Mesenchymal stem cell (in vitro differentiated cells and primary cell): ENCODE results near the gene SLC3A2.
A peak's percentile ranks its signal among the peaks of the same experiment; 100 is the strongest.

Experiments used
- DNase-seq: peaks from one replicate; pipeline ENCODE4 v3.0.0-alpha.2; 2013
- H2AFZ ChIP-seq: one replicate; pipeline ENCODE4 v1.6.1; 2013; ENCODE audit warnings: low read depth, mild to moderate bottlenecking, control low read depth, inconsistent platforms, low read length, moderate library complexity
- H2AK5ac ChIP-seq: 2 replicates; pipeline ENCODE4 v1.6.1; 2013; ENCODE audit warnings: low read length, moderate library complexity, mild to moderate bottlenecking, inconsistent platforms; ENCODE audit not compliant: severe bottlenecking
- H2BK120ac ChIP-seq: one replicate; pipeline ENCODE4 v1.6.1; 2013; ENCODE audit warnings: low read depth, mild to moderate bottlenecking, inconsistent platforms, low read length, moderate library complexity
- H2BK12ac ChIP-seq, 2 experiments: one replicate each; pipeline ENCODE4 v1.6.1; 2013; ENCODE audit warnings: inconsistent platforms in 2 of 2, low read length in 2 of 2, mild to moderate bottlenecking in 2 of 2, moderate library complexity in 2 of 2, control low read depth in 1 of 2
- H2BK15ac ChIP-seq: one replicate; pipeline ENCODE4 v1.6.1; 2013; ENCODE audit warnings: mild to moderate bottlenecking, low read depth, inconsistent platforms; ENCODE audit not compliant: poor library complexity, severe bottlenecking
- H2BK5ac ChIP-seq: 2 replicates; pipeline ENCODE4 v1.6.1; 2013; ENCODE audit warnings: low read depth, mild to moderate bottlenecking, low read length, control low read depth, inconsistent platforms; ENCODE audit not compliant: poor library complexity, severe bottlenecking
- H3K14ac ChIP-seq, 2 experiments: one replicate each; pipeline ENCODE4 v1.6.1; 2013; ENCODE audit warnings: inconsistent platforms in 2 of 2, low read length in 2 of 2, control low read depth in 1 of 2, mild to moderate bottlenecking in 1 of 2, moderate library complexity in 1 of 2
- H3K18ac ChIP-seq, 2 experiments: one replicate each; pipeline ENCODE4 v1.6.1; 2013; ENCODE audit warnings: inconsistent platforms in 2 of 2, low read length in 2 of 2, control low read depth in 1 of 2, low read depth in 1 of 2, mild to moderate bottlenecking in 1 of 2
- H3K23ac ChIP-seq, 2 experiments: one replicate each; pipeline ENCODE4 v1.6.1; 2013; ENCODE audit warnings: inconsistent platforms in 2 of 2, low read length in 2 of 2, mild to moderate bottlenecking in 2 of 2, moderate library complexity in 2 of 2, control low read depth in 1 of 2
- H3K27ac ChIP-seq: 2 replicates; pipeline ENCODE4 v1.5.1; 2013; ENCODE audit warnings: mild to moderate bottlenecking, moderate library complexity, low read length, control low read depth, inconsistent platforms; ENCODE audit not compliant: poor library complexity, severe bottlenecking
- H3K27me3 ChIP-seq, 2 experiments: 2 replicates each; pipeline versions ENCODE4 v1.6.1 to v1.7.0; 2013; ENCODE audit warnings: low read length in 2 of 2, mild to moderate bottlenecking in 2 of 2, moderate library complexity in 2 of 2, control low read depth in 1 of 2, inconsistent platforms in 1 of 2; ENCODE audit not compliant: control insufficient read depth in 1 of 2, insufficient read depth in 1 of 2
- H3K36me3 ChIP-seq, 2 experiments: 2 replicates each; pipeline versions ENCODE4 v1.6.1 to v1.7.0; 2013; ENCODE audit warnings: low read length in 2 of 2, control low read depth in 1 of 2, inconsistent platforms in 1 of 2, low read depth in 1 of 2, mild to moderate bottlenecking in 1 of 2; ENCODE audit not compliant: insufficient read depth in 2 of 2, control insufficient read depth in 1 of 2
- H3K4ac ChIP-seq, 2 experiments: one replicate each; pipeline ENCODE4 v1.6.1; 2013; ENCODE audit warnings: inconsistent platforms in 2 of 2, low read length in 2 of 2, mild to moderate bottlenecking in 2 of 2, moderate library complexity in 2 of 2, control low read depth in 1 of 2, low read depth in 1 of 2
- H3K4me1 ChIP-seq: 2 replicates; pipeline ENCODE4 v1.6.1; 2013; ENCODE audit warnings: low read depth, low read length, control low read depth; ENCODE audit not compliant: control insufficient read depth, insufficient read depth
- H3K4me2 ChIP-seq: 2 replicates; pipeline ENCODE4 v1.6.1; 2013; ENCODE audit warnings: low read length, mild to moderate bottlenecking, inconsistent platforms; ENCODE audit not compliant: poor library complexity, severe bottlenecking
- H3K4me3 ChIP-seq, 2 experiments: 2 replicates each; pipeline versions ENCODE4 v1.5.1 to v1.7.0; 2013; ENCODE audit warnings: low read length in 2 of 2, mild to moderate bottlenecking in 2 of 2, control low read depth in 1 of 2, low read depth in 1 of 2; ENCODE audit not compliant: insufficient read depth in 1 of 2
- H3K79me1 ChIP-seq: replicated peaks from 2 replicates; pipeline ENCODE4 v1.6.1; 2013; ENCODE audit warnings: mild to moderate bottlenecking, control low read depth, low read length, inconsistent platforms; ENCODE audit not compliant: poor library complexity, severe bottlenecking
- H3K9ac ChIP-seq: 2 replicates; pipeline ENCODE4 v1.7.0; 2013; ENCODE audit warnings: mild to moderate bottlenecking, low read length, moderate library complexity
- H3K9me3 ChIP-seq: 2 replicates; pipeline ENCODE4 v1.7.0; 2013; ENCODE audit warnings: mild to moderate bottlenecking, low read length; ENCODE audit not compliant: control insufficient read depth
- H4K8ac ChIP-seq: one replicate; pipeline ENCODE4 v1.6.1; 2013; ENCODE audit warnings: inconsistent platforms, mild to moderate bottlenecking, low read length, moderate library complexity
- H4K91ac ChIP-seq: one replicate; pipeline ENCODE4 v1.6.1; 2013; ENCODE audit warnings: mild to moderate bottlenecking, low read length, inconsistent platforms
- WGBS: methylation state at CpG from one replicate; pipeline ENCODE4 v1.1.7; 2013; ENCODE audit warnings: mixed read lengths; 5-methylcytosine and 5-hydroxymethylcytosine counted together

Gene SLC3A2

DNA sequence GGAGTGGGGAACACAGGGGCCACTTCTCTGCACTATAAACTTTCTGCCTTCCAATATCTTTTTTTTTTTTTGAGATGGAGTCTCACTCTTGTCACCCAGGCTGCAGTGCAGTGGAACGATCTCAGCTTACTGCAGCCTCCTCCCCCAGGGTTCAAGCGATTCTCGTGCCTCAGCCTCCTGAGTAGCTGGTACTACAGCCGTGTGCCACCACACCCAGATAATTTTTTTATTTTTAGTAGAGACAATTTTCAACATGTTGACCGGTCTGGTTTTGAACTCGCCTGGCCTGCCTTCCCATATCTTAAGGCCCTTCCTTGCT is 1.7 kb downstream of the SLC3A2 start:
- peak overlapping the region; percentile 92 for H2BK120ac ChIP-seq
- no peak overlapping the region for H2AK5ac ChIP-seq
- peaks cover 40 to 56% of the 10 kb centered on the region in 2 experiments for H3K36me3 ChIP-seq
- no peak overlapping the region for H2BK12ac ChIP-seq
- no peak overlapping the region for H3K23ac ChIP-seq
- H4K91ac ChIP-seq = no peak overlapping the region
- peak overlapping the region; percentile 98 for H3K27ac ChIP-seq
- no peak overlapping the region for H2BK15ac ChIP-seq
- H3K14ac ChIP-seq = no peak overlapping the region
- WGBS = 54% methylated on average over 6 of the region's 6 CpGs
- H3K79me1 ChIP-seq = peaks cover 21% of the 10 kb centered on the region
- peak overlapping the region; percentile 100 for H3K9ac ChIP-seq
- no peaks in the 10 kb centered on the region for H3K27me3 ChIP-seq
- no peak overlapping the region for H2AFZ ChIP-seq
- peaks cover 19% of the 10 kb centered on the region for H3K4me1 ChIP-seq
- H3K4me3 ChIP-seq = peak overlapping the region in 1 of 2 experiments; percentile 99
- H4K8ac ChIP-seq = no peak overlapping the region
- DNase-seq = no peak
- no peaks in the 10 kb centered on the region for H3K9me3 ChIP-seq
- H3K4ac ChIP-seq = no peak overlapping the region
- no peak overlapping the region for H2BK5ac ChIP-seq
- H3K18ac ChIP-seq = no peak overlapping the region
- H3K4me2 ChIP-seq = peak overlapping the region; percentile 64

DNA sequence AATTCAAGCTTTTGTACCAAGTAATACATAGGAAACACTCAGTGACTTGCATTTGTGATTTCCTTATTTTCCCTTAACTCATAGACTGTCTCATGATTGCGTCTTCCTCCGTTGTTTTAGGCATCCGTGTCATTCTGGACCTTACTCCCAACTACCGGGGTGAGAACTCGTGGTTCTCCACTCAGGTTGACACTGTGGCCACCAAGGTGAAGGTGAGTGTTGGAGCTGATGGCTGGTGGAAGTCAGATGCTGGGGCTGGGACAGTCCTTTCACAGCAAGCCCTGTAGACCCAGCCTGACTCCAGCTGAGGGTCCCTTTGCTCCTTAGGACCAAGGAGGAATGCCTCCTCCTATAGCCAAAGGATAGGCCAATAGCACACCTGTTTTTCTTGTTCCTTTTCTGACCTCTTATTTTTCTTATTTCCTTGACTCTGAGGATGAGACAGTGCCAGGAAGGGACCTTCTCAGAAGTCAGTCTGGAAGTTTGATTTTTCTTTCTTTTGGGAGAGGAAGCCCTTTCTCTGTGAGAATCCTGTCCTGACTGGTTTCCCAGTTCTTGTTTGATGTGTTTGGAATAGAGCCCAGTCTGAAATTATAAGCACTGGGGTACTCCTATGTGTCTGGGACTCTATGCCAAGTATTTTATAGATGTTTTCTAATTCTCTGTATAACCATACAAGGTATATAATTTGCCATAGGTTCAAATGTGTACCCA is 2.2 kb downstream of the SLC3A2 start:
- Histone ChIP-seq H3K4me1 (peaks cover 19% of the 10 kb centered on the region), H3K36me3 (peaks cover 44 to 61% of the 10 kb centered on the region in 2 experiments), H3K27ac (peak overlapping the region; percentile 11), H2BK5ac (no peak overlapping the region), H3K27me3 (no peaks in the 10 kb centered on the region), H3K4ac (peak overlapping the region in 1 of 2 experiments; percentile 0), H3K23ac (no peak overlapping the region), H3K9me3 (no peaks in the 10 kb centered on the region), H3K4me2 (peak overlapping the region; percentile 64), H4K8ac (no peak overlapping the region), H3K79me1 (peaks cover 20% of the 10 kb centered on the region), H2AK5ac (no peak overlapping the region), H3K18ac (no peak overlapping the region), H2BK15ac (no peak overlapping the region), H2BK120ac (no peak overlapping the region), H3K9ac (peak overlapping the region; percentile 100), H4K91ac (no peak overlapping the region), H3K4me3 (peak overlapping the region in 1 of 2 experiments; percentile 99), H3K14ac (peak overlapping the region in 1 of 2 experiments; percentile 2), H2AFZ (no peak overlapping the region), H2BK12ac (no peak overlapping the region)
- 80% methylated on average over 5 of the region's 5 CpGs for WGBS
- no peak for DNase-seq

DNA sequence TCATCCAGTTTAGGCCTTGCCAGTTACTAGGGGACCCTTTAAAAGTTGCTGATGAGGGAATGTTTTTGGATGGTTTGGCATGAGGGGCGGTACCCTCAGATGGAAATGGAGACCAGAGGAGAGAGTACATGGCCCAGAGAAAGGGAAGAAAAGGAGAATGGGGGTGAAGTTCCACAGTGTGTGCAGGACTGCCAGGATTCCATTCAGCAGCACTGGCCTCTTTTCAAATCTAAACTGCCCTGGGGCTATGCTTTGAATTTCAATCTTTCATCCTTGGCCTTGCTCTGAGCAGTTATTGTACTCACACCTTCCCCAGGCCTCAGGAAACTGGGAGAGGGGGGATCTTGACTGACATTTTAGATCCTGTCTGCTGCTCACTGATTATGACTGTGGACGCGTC is 3.0 kb downstream of the SLC3A2 start:
- Histone ChIP-seq H3K27me3 (no peaks in the 10 kb centered on the region), H3K9ac (peak overlapping the region; percentile 100), H2BK12ac (no peak overlapping the region), H3K4me3 (peak overlapping the region in 1 of 2 experiments; percentile 99), H3K4ac (no peak overlapping the region), H3K79me1 (peaks cover 22% of the 10 kb centered on the region), H2AFZ (no peak overlapping the region), H3K27ac (peak overlapping the region; percentile 33), H2BK15ac (no peak overlapping the region), H4K8ac (no peak overlapping the region), H3K36me3 (peaks cover 51 to 69% of the 10 kb centered on the region in 2 experiments), H3K4me2 (peak overlapping the region; percentile 3), H2AK5ac (peak overlapping the region; percentile 22), H3K23ac (peak overlapping the region in 1 of 2 experiments; percentile 24), H2BK120ac (no peak overlapping the region), H4K91ac (no peak overlapping the region), H3K4me1 (peaks cover 24% of the 10 kb centered on the region), H3K9me3 (no peaks in the 10 kb centered on the region), H3K18ac (no peak overlapping the region), H2BK5ac (no peak overlapping the region), H3K14ac (no peak overlapping the region)
- 78% methylated on average over 3 of the region's 3 CpGs for WGBS
- DNase-seq = no peak

DNA sequence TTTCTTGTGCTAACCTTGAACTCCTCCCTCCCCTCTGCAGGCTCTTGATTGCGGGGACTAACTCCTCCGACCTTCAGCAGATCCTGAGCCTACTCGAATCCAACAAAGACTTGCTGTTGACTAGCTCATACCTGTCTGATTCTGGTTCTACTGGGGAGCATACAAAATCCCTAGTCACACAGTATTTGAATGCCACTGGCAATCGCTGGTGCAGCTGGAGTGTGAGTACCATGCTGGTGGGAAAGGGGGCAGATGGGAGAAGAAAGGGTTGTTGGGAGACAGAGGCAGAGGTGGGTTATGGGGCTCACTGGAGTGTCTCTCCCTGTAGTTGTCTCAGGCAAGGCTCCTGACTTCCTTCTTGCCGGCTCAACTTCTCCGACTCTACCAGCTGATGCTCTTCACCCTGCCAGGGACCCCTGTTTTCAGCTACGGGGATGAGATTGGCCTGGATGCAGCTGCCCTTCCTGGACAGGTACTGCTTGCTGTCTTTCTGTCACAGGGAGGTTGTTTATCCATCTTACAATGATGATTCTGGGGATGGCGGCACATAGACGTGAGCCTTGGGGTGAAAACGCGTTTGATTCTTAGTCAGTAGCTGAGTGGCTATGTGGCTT is 4.5 kb downstream of the SLC3A2 start:
- no peaks in the 10 kb centered on the region for H3K27me3 ChIP-seq
- peak overlapping the region in 1 of 2 experiments; percentile 80 for H3K23ac ChIP-seq
- no peak overlapping the region for H2BK15ac ChIP-seq

More for the DNA sequence above, 4.5 kb downstream of the SLC3A2 start:
- 98% methylated on average over 11 of the region's 11 CpGs for WGBS
- Histone ChIP-seq H2BK5ac (no peak overlapping the region), H3K9me3 (no peaks in the 10 kb centered on the region), H3K4ac (no peak overlapping the region), H4K8ac (no peak overlapping the region), H2BK12ac (no peak overlapping the region), H3K27ac (no peak overlapping the region), H2AFZ (no peak overlapping the region), H3K36me3 (peaks cover 60 to 84% of the 10 kb centered on the region in 2 experiments), H3K9ac (peak overlapping the region; percentile 49), H4K91ac (no peak overlapping the region), H3K4me1 (peaks cover 23% of the 10 kb centered on the region), H2BK120ac (no peak overlapping the region), H3K4me3 (no peak overlapping the region), H3K14ac (no peak overlapping the region), H3K18ac (no peak overlapping the region), H3K4me2 (no peak overlapping the region), H3K79me1 (peaks cover 22% of the 10 kb centered on the region), H2AK5ac (no peak overlapping the region)
- no peak for DNase-seq
